GM21723 (cell line): ENCODE measurements around the gene PTPN14.

Experiments
- ATAC-seq: cut with Tn5 transposase; IDR thresholded peaks from one replicate; pipeline ENCODE4 v1.9.1; 2021; ENCODE audit warnings: mild to moderate bottlenecking, moderate library complexity; ENCODE audit not compliant: unreplicated experiment

PTPN14 gene

GRCh38 chr1:214569357-214570004 is 18.1 kb upstream of the PTPN14 start:
- no peak for ATAC-seq

- ATAC-seq = no peak
Measured at GRCh38 chr1:214568328-214568727, 16.9 kb upstream of the PTPN14 start.

- no peak for ATAC-seq
Measured at GRCh38 chr1:214567481-214567980, 16.1 kb upstream of the PTPN14 start.

GRCh38 chr1:214566158-214567104 is 15.0 kb upstream of the PTPN14 start:
- no peak for ATAC-seq

- no peak for ATAC-seq
Measured at GRCh38 chr1:214565310-214565709, 13.9 kb upstream of the PTPN14 start.

GRCh38 chr1:214563881-214564280 is 12.5 kb upstream of the PTPN14 start:
- ATAC-seq = no peak

- ATAC-seq = peak; percentile 50
Measured at GRCh38 chr1:214557952-214558735, 6.7 kb upstream of the PTPN14 start.

GRCh38 chr1:214553142-214553710 is 1.8 kb upstream of the PTPN14 start:
- no peak for ATAC-seq

GRCh38 chr1:214552174-214552608 is 789 bp upstream of the PTPN14 start:
- ATAC-seq = peak; percentile 23

GRCh38 chr1:214550857-214551435 is 456 bp downstream of the PTPN14 start:
- peak; percentile 11 for ATAC-seq

- no peak for ATAC-seq
Measured at GRCh38 chr1:214550013-214550856, 1.2 kb downstream of the PTPN14 start.

GRCh38 chr1:214549604-214550003 is 1.8 kb downstream of the PTPN14 start:
- ATAC-seq = no peak

- ATAC-seq = no peak
Measured at GRCh38 chr1:214548988-214549387, 2.4 kb downstream of the PTPN14 start.

GRCh38 chr1:214548271-214548670 is 3.1 kb downstream of the PTPN14 start:
- no peak for ATAC-seq

GRCh38 chr1:214547747-214548146 is 3.7 kb downstream of the PTPN14 start:
- ATAC-seq = no peak

- no peak for ATAC-seq
Measured at GRCh38 chr1:214546886-214547641, 4.3 kb downstream of the PTPN14 start.

GRCh38 chr1:214546084-214546483 is 5.3 kb downstream of the PTPN14 start:
- no peak for ATAC-seq

GRCh38 chr1:214545293-214545692 is 6.1 kb downstream of the PTPN14 start:
- no peak for ATAC-seq

GRCh38 chr1:214544791-214545190 is 6.6 kb downstream of the PTPN14 start:
- no peak for ATAC-seq
